Measurements from ENCODE around the gene MUC4.

DNA sequence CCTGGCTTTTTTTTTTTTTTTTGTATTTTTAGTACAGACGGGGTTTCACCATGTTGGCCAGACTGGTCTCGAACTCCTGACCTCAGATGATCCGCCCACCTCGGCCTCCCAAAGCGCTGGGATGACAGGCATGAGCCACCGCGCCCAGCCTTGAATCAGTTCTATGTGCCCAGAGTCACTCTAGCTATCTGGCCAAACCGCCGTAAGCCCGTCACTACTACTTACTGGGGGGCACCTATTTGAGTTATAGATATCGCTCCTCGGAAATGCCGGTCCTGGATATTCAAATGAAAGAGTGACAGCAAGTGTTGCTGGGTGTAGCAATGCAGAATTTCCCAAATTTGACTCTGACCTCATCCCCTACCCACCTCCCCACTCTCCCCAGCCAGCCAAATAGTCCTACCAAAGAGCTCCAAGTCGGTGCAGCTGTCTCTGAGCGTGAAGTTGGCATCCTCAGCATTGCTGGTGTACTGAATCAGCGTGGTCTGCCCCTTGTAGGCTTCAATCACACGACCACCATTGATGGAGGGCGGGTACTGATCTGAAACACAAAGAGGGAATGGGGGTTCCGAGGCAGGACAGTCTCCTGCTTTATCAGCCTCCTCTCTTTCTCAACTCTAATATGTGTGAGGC, 52.9 kb downstream of the MUC4 start:
- TF ChIP-seq CTCF (IDR thresholded peaks at IDR 0.05), result no peak
- TF ChIP-seq POLR2A (IDR thresholded peaks at IDR 0.05), result no peak
